Ascending aorta (tissue), 2 donors: Measurements from ENCODE around the gene RGS7. TPM values are rescaled to one million over a fixed set of nuclear protein-coding genes. Genes with fewer than 3 reads are reported as not detected.

Source experiments
- DNase-seq, 2 donors: peaks; one replicate each; pipeline ENCODE4 v3.0.0-alpha.2; 2019; ENCODE audit warnings: low spot score in 2 of 2
- H3K27ac ChIP-seq, 2 donors: fragments of 200-600 bp; sonication (generic); one replicate each; pipeline ENCODE4 v1.5.1; 2016 to 2017; ENCODE audit warnings: mild to moderate bottlenecking in 1 of 2
- H3K27me3 ChIP-seq: fragments of 200-600 bp; sonication (generic); one replicate; pipeline ENCODE4 v1.5.1; 2017
- H3K36me3 ChIP-seq, 2 donors: fragments of 200-600 bp; sonication (generic); one replicate each; pipeline ENCODE4 v1.5.1; 2016
- H3K4me1 ChIP-seq, 2 donors: fragments of 200-600 bp; sonication (generic); one replicate each; pipeline ENCODE4 v1.5.1; 2016 to 2017; ENCODE audit warnings: mild to moderate bottlenecking in 1 of 2
- H3K4me3 ChIP-seq, 2 donors: fragments of 200-600 bp; sonication (generic); one replicate each; pipeline ENCODE4 v1.5.1; 2016 to 2017; ENCODE audit warnings: mild to moderate bottlenecking in 1 of 2
- H3K9me3 ChIP-seq, 2 donors: fragments of 200-600 bp; sonication (generic); one replicate each; pipeline ENCODE4 v1.5.1; 2016
- CTCF ChIP-seq, 3 experiments: fragments of 200-600 bp in 2 of 3; fragments of 450-650 bp in 1 of 3; sonication (generic) in 2 of 3; IDR thresholded peaks; one replicate each; pipeline ENCODE4 v1.5.1; 2016 to 2019; ENCODE audit warnings: antibody characterized with exemption in 3 of 3, mild to moderate bottlenecking in 1 of 3, moderate library complexity in 1 of 3
- intact Hi-C: fragments of 100-400 bp; cut with DNase I; formaldehyde crosslinking; loops from one replicate; pipeline ENCODE4 v1.15.1; 2023
- total RNA-seq: library from RNA; depleted of rRNA; stranded (reverse); fragments of >200 nt; gene quantifications from one replicate; pipeline ENCODE4 v1.1.0, GENCODE V29; 2016

The RGS7 gene
- total RNA-seq, 1 donor from 2014 or later: not detected

- Histone ChIP-seq H3K9me3 (no peaks in the 10 kb centered on the region), H3K4me1 (no peaks in the 10 kb centered on the region), H3K4me3 (no peak overlapping the region), H3K27ac (no peak overlapping the region), H3K36me3 (no peaks in the 10 kb centered on the region), H3K27me3 (no peaks in the 10 kb centered on the region)
- intact Hi-C loops: no loop called here
- no peak for DNase-seq
- no peak for TF ChIP-seq CTCF (IDR thresholded peaks at IDR 0.05)
These were observed 487.9 kb downstream of the RGS7 start for GRCh38 chr1:240869071-240869470.

GRCh38 chr1:240866724-240867123 is 490.3 kb downstream of the RGS7 start:
- Histone ChIP-seq H3K9me3 (no peaks in the 10 kb centered on the region), H3K4me1 (no peaks in the 10 kb centered on the region), H3K27me3 (no peaks in the 10 kb centered on the region), H3K36me3 (no peaks in the 10 kb centered on the region), H3K4me3 (no peak overlapping the region), H3K27ac (no peak overlapping the region)
- no peak for TF ChIP-seq CTCF (IDR thresholded peaks at IDR 0.05)
- intact Hi-C loops: no loop called here
- DNase-seq: no peak

GRCh38 chr1:240860023-240860422 is 497.0 kb downstream of the RGS7 start:
- H3K9me3 ChIP-seq: no peaks in the 10 kb centered on the region
- DNase-seq: no peak
- no peak for TF ChIP-seq CTCF (IDR thresholded peaks at IDR 0.05)
- H3K4me1 ChIP-seq: no peaks in the 10 kb centered on the region
- H3K27ac ChIP-seq: no peak overlapping the region
- no peaks in the 10 kb centered on the region for H3K27me3 ChIP-seq
- intact Hi-C loops: no loop called here
- no peaks in the 10 kb centered on the region for H3K36me3 ChIP-seq
- H3K4me3 ChIP-seq: no peak overlapping the region

- Histone ChIP-seq H3K4me1 (no peaks in the 10 kb centered on the region), H3K27ac (no peak overlapping the region), H3K4me3 (no peak overlapping the region), H3K27me3 (no peaks in the 10 kb centered on the region), H3K36me3 (no peaks in the 10 kb centered on the region), H3K9me3 (no peaks in the 10 kb centered on the region)
- TF ChIP-seq CTCF (IDR thresholded peaks at IDR 0.05): no peak
- intact Hi-C loops: no loop called here
- DNase-seq: no peak
These were observed 502.6 kb downstream of the RGS7 start for GRCh38 chr1:240854367-240854766.

GRCh38 chr1:240847325-240847724 is 509.7 kb downstream of the RGS7 start:
- intact Hi-C loops: no loop called here
- H3K4me1 ChIP-seq: no peaks in the 10 kb centered on the region
- no peaks in the 10 kb centered on the region for H3K9me3 ChIP-seq
- H3K27ac ChIP-seq: no peak overlapping the region
- H3K4me3 ChIP-seq: no peak overlapping the region
- no peaks in the 10 kb centered on the region for H3K27me3 ChIP-seq
- TF ChIP-seq CTCF (IDR thresholded peaks at IDR 0.05): no peak
- H3K36me3 ChIP-seq: no peaks in the 10 kb centered on the region
- DNase-seq: no peak

GRCh38 chr1:240844486-240844885 is 512.5 kb downstream of the RGS7 start:
- Histone ChIP-seq H3K27me3 (no peaks in the 10 kb centered on the region), H3K36me3 (no peaks in the 10 kb centered on the region), H3K9me3 (no peaks in the 10 kb centered on the region), H3K4me1 (no peaks in the 10 kb centered on the region), H3K27ac (no peak overlapping the region), H3K4me3 (no peak overlapping the region)
- no peak for DNase-seq
- TF ChIP-seq CTCF (IDR thresholded peaks at IDR 0.05): no peak
- intact Hi-C loops: no loop called here
